SK-N-SH (cell line): ENCODE data around the gene UGCG. TPM values are rescaled to one million over a fixed set of nuclear protein-coding genes. Genes with fewer than 3 reads are reported as not detected.

Source experiments
- CTCF ChIA-PET: fragments of 300-600, 350-600 bp; formaldehyde crosslinking; extraction: SDS; loops from one replicate; lab custom pipeline; 2021; lab: Yijun Ruan, JAX
- POLR2A ChIA-PET: fragments of 350-600 bp; sonication (Branson Sonifier 250); formaldehyde crosslinking; extraction: SDS; loops from one replicate; lab custom pipeline; 2020; ENCODE audit warnings: antibody characterized with exemption, inconsistent platforms; lab: Yijun Ruan, JAX
- DNase-seq: peaks from one replicate; pipeline ENCODE4 v3.0.0; 2012
- H2AFZ ChIP-seq: fragments of 200-600 bp; sonication (generic); 2 replicates; pipeline ENCODE4 v1.8.1; 2016; ENCODE audit warnings: antibody characterized with exemption, mild to moderate bottlenecking, low read depth
- H3F3A ChIP-seq: fragments of 200-600 bp; sonication (generic); replicated peaks from 2 replicates; pipeline ENCODE3; 2016; ENCODE audit warnings: antibody characterized with exemption, mild to moderate bottlenecking; ENCODE audit not compliant: insufficient read depth
- H3K27ac ChIP-seq, 2 experiments: fragments of 200-500 bp in 1 of 2; fragments of 200-600 bp in 1 of 2; sonication (Bioruptor generic) in 1 of 2; sonication (generic), shearing (Covaris generic) in 1 of 2; 2 replicates each; pipeline versions ENCODE4 v1.5.1 to v1.6.1; 2014 to 2016; ENCODE audit warnings: low read depth in 2 of 2, inconsistent platforms in 1 of 2, low read length in 1 of 2, mild to moderate bottlenecking in 1 of 2, mixed read lengths in 1 of 2
- H3K27me3 ChIP-seq: fragments of 200-600 bp; sonication (generic), shearing (Covaris generic); 2 replicates; pipeline ENCODE4 v1.6.1; 2016; ENCODE audit warnings: mixed run types; ENCODE audit not compliant: insufficient read depth
- H3K36me3 ChIP-seq, 2 experiments: fragments of 200-500 bp in 1 of 2; fragments of 200-600 bp in 1 of 2; sonication (Bioruptor generic) in 1 of 2; sonication (generic) in 1 of 2; replicated peaks in 1 of 2; 2 replicates each; pipeline versions ENCODE3 to v1.5.1; 2014 to 2016; ENCODE audit warnings: low read length in 1 of 2, mild to moderate bottlenecking in 1 of 2; ENCODE audit not compliant: insufficient read depth in 2 of 2, control insufficient read depth in 1 of 2
- H3K4me1 ChIP-seq, 2 experiments: fragments of 200-500 bp in 1 of 2; fragments of 200-600 bp in 1 of 2; sonication (Bioruptor generic) in 1 of 2; sonication (generic), shearing (Covaris generic) in 1 of 2; 2 replicates each; pipeline versions ENCODE4 v1.5.1 to v1.6.1; 2014 to 2016; ENCODE audit warnings: low read depth in 1 of 2, low read length in 1 of 2, mixed run types in 1 of 2; ENCODE audit not compliant: insufficient read depth in 2 of 2, control insufficient read depth in 1 of 2
- H3K4me2 ChIP-seq: fragments of 200-600 bp; sonication (generic), shearing (Covaris generic); 2 replicates; pipeline ENCODE4 v1.6.1; 2017; ENCODE audit warnings: mixed run types
- H3K4me3 ChIP-seq, 2 experiments: fragments of 200-500 bp in 1 of 2; fragments of 200-600 bp in 1 of 2; sonication (Bioruptor generic) in 1 of 2; sonication (generic), shearing (Covaris generic) in 1 of 2; 2 replicates each; pipeline versions ENCODE4 v1.5.1 to v1.8.1; 2014 to 2016; ENCODE audit warnings: low read depth in 2 of 2, inconsistent platforms in 1 of 2, low read length in 1 of 2, mild to moderate bottlenecking in 1 of 2, mixed read lengths in 1 of 2, moderate library complexity in 1 of 2
- H3K79me2 ChIP-seq: fragments of 200-600 bp; sonication (generic); 2 replicates; pipeline ENCODE4 v1.8.1; 2017; ENCODE audit warnings: mild to moderate bottlenecking; ENCODE audit not compliant: insufficient read depth
- H3K9ac ChIP-seq: fragments of 200-600 bp; sonication (generic); 2 replicates; pipeline ENCODE4 v1.6.1; 2017; ENCODE audit warnings: mixed run types
- H3K9me2 ChIP-seq: fragments of 200-600 bp; sonication (generic); 2 replicates; pipeline ENCODE4 v1.6.1; 2017; ENCODE audit warnings: mixed run types
- H3K9me3 ChIP-seq: fragments of 200-600 bp; sonication (generic); 2 replicates; pipeline ENCODE4 v1.6.1; 2017; ENCODE audit warnings: mixed run types, mild to moderate bottlenecking, moderate library complexity
- H4K20me1 ChIP-seq: fragments of 200-600 bp; sonication (generic); 2 replicates; pipeline ENCODE4 v1.6.1; 2017; ENCODE audit warnings: mild to moderate bottlenecking, mixed run types; ENCODE audit not compliant: insufficient read depth
- EZH2phosphoT487 ChIP-seq: fragments of 200-600 bp; sonication (generic); IDR thresholded peaks from 2 replicates; pipeline ENCODE4 v1.6.1; 2017; ENCODE audit warnings: low read depth, mixed run types, mild to moderate bottlenecking, antibody characterized with exemption, moderate library complexity, borderline replicate concordance
- FOSL2 ChIP-seq: IDR thresholded peaks from 2 replicates; pipeline ENCODE4 v1.4.0; 2012; ENCODE audit warnings: low read depth, mild to moderate bottlenecking, moderate library complexity, borderline replicate concordance
- FOXJ3 ChIP-seq: sonication (generic); formaldehyde crosslinking; IDR thresholded peaks from 2 replicates; pipeline ENCODE4 v1.5.1; 2020; ENCODE audit warnings: mild to moderate bottlenecking, missing genetic modification reagents
- GABPA ChIP-seq: IDR thresholded peaks from 2 replicates; pipeline ENCODE4 v1.4.0; 2012; ENCODE audit warnings: low read depth, mild to moderate bottlenecking
- JUND ChIP-seq: IDR thresholded peaks from 2 replicates; pipeline ENCODE4 v1.4.0; 2012
- MEF2A ChIP-seq: IDR thresholded peaks from 2 replicates; pipeline ENCODE4 v1.4.0; 2012; ENCODE audit warnings: low read depth, borderline replicate concordance
- POLR2AphosphoS5 ChIP-seq: IDR thresholded peaks from 2 replicates; pipeline ENCODE4 v1.6.1; 2012; ENCODE audit warnings: low read depth, low read length
- RAD21 ChIP-seq: IDR thresholded peaks from 2 replicates; pipeline ENCODE4 v1.6.1; 2012; ENCODE audit warnings: mild to moderate bottlenecking, low read length
- SMC3 ChIP-seq: IDR thresholded peaks from 2 replicates; pipeline ENCODE4 v1.6.1; 2012; ENCODE audit warnings: low read depth, low read length, improper control_type of control experiment
- TEAD4 ChIP-seq: IDR thresholded peaks from 2 replicates; pipeline ENCODE4 v1.4.0; 2012; ENCODE audit warnings: mild to moderate bottlenecking, borderline replicate concordance; ENCODE audit not compliant: insufficient read depth
- WGBS: methylation state at CpG from one replicate; pipeline ENCODE4 v1.1.6; 2017; ENCODE audit warnings: low lambda C conversion rate; 5-methylcytosine and 5-hydroxymethylcytosine counted together
- polyA plus RNA-seq, 3 experiments: library from polyadenylated mRNA; depleted of rRNA; stranded (reverse); fragments of >200 nt; gene quantifications; 2 replicates each; pipeline ENCODE4 v1.2.3, GENCODE V29; 2012
- TF ChIP-seq, protein P1 (sequence below): fragments of 150-350 bp; IDR thresholded peaks from 2 replicates; pipeline ENCODE4 v1.6.1; 2016; ENCODE audit warnings: mild to moderate bottlenecking, low read depth, low read length
- TF ChIP-seq, protein P2 (sequence below): IDR thresholded peaks from 2 replicates; pipeline ENCODE4; 2012
- TF ChIP-seq, protein P3 (sequence below): fragments of 150-350 bp; IDR thresholded peaks from 2 replicates; pipeline ENCODE4 v1.6.1; 2017; ENCODE audit warnings: antibody characterized with exemption, low read length, low read depth, borderline replicate concordance
- TF ChIP-seq, protein P4 (sequence below): IDR thresholded peaks from 2 replicates; pipeline ENCODE4 v1.4.0; 2012; ENCODE audit warnings: low read depth, borderline replicate concordance

UGCG gene
- polyA plus RNA-seq, 1 of the 3 experiments (the other 2 are of a cell fraction), result 20.0 TPM

DNA sequence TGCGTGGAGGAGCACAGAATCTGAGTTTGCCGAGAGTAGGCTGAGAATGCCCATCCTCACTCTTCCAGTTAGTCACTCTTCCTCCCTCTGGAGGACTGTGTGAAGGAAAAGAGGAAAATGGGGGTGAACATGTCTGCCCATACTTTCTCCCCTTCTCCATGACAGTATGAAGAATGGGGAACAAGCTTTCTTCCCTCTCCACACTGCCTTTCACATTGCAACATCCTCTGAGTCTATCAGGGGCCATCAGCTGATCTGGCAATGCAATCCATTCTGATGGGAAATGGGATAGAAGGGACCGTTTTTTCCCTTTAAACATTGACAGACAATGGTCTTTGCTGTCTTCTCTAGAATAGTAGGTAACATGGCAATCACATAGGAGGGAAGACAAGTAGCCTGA, 56.8 kb downstream of the UGCG start (continued):
- TF ChIP-seq, protein P1, sequence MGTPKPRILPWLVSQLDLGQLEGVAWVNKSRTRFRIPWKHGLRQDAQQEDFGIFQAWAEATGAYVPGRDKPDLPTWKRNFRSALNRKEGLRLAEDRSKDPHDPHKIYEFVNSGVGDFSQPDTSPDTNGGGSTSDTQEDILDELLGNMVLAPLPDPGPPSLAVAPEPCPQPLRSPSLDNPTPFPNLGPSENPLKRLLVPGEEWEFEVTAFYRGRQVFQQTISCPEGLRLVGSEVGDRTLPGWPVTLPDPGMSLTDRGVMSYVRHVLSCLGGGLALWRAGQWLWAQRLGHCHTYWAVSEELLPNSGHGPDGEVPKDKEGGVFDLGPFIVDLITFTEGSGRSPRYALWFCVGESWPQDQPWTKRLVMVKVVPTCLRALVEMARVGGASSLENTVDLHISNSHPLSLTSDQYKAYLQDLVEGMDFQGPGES, result no peak
- TF ChIP-seq RAD21, result no peak
- TF ChIP-seq, protein P2, sequence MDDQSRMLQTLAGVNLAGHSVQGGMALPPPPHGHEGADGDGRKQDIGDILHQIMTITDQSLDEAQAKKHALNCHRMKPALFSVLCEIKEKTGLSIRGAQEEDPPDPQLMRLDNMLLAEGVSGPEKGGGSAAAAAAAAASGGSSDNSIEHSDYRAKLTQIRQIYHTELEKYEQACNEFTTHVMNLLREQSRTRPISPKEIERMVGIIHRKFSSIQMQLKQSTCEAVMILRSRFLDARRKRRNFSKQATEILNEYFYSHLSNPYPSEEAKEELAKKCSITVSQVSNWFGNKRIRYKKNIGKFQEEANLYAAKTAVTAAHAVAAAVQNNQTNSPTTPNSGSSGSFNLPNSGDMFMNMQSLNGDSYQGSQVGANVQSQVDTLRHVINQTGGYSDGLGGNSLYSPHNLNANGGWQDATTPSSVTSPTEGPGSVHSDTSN, result no peak
- TF ChIP-seq JUND, result no peak
- no peak for TF ChIP-seq FOSL2
- TF ChIP-seq POLR2AphosphoS5, result no peak
- no peak for TF ChIP-seq FOXJ3 (CRISPR knock-in tag)
- TF ChIP-seq, protein P3, sequence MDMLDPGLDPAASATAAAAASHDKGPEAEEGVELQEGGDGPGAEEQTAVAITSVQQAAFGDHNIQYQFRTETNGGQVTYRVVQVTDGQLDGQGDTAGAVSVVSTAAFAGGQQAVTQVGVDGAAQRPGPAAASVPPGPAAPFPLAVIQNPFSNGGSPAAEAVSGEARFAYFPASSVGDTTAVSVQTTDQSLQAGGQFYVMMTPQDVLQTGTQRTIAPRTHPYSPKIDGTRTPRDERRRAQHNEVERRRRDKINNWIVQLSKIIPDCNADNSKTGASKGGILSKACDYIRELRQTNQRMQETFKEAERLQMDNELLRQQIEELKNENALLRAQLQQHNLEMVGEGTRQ, result no peak
- TF ChIP-seq GABPA, result no peak

DNA sequence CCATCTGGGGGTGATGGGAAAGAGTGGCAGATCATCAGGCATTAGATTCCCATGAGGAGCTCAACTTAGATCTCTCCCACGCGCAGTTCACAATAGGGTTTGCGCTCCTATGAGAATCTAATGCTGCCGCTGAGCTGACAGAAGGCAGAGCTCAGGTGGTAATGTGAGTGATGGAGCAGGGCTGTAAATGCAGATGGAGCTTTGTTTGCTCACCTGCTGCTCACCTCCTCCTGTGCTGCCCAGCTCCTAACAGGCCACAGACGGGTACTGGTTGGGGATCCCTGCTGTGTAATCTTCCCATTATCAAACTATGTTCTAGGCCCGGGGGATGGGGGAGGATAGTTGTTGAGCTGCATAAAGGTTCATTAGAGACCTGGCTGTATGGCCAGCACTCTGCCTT, 58.4 kb downstream of the UGCG start:
- Histone ChIP-seq H3K9ac (no peak overlapping the region), H3K9me2 (no peaks in the 10 kb centered on the region), H3K9me3 (no peaks in the 10 kb centered on the region), H3F3A (peaks cover 25% of the 10 kb centered on the region), H3K4me1 (peaks cover 0 to 18% of the 10 kb centered on the region in 2 experiments; a peak in 1 of 4 replicates), H3K4me3 (no peak overlapping the region), H3K27me3 (no peaks in the 10 kb centered on the region), H4K20me1 (no peaks in the 10 kb centered on the region), H3K27ac (no peak overlapping the region), H3K4me2 (no peak overlapping the region), H2AFZ (no peak overlapping the region), H3K36me3 (no peaks in the 10 kb centered on the region), H3K79me2 (no peaks in the 10 kb centered on the region)
- TF ChIP-seq EZH2phosphoT487 (no peak), MEF2A (no peak), TEAD4 (no peak), SMC3 (no peak)
- TF ChIP-seq, protein P4, sequence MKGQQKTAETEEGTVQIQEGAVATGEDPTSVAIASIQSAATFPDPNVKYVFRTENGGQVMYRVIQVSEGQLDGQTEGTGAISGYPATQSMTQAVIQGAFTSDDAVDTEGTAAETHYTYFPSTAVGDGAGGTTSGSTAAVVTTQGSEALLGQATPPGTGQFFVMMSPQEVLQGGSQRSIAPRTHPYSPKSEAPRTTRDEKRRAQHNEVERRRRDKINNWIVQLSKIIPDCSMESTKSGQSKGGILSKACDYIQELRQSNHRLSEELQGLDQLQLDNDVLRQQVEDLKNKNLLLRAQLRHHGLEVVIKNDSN, result no peak
- 91% methylated on average over 6 of the region's 6 CpGs for WGBS
- ChIA-PET CTCF (no interaction called here), POLR2A (no interaction called here)
- DNase-seq, result no peak
